Measurements from ENCODE around the gene ZNF683. TPM values are rescaled to one million over a fixed set of nuclear protein-coding genes. Genes with fewer than 3 reads are reported as not detected.

ZNF683 gene
- total RNA-seq, 2 donors from 2014 or later: not detected

- Histone ChIP-seq H3K9ac (ENCODE audit: extremely low read depth, low read length, poor library complexity, severe bottlenecking) (no peak overlapping the region), H3K4me1 (ENCODE audit: control insufficient read depth, insufficient read depth, low read length) (peaks cover 4% of the 10 kb centered on the region), H3K9me3 (ENCODE audit: control insufficient read depth, low read length) (no peaks in the 10 kb centered on the region), H3K36me3 (ENCODE audit: control insufficient read depth, insufficient read depth, low read length) (no peaks in the 10 kb centered on the region), H3K27me3 (ENCODE audit: control insufficient read depth, insufficient read depth, low read length, poor library complexity, severe bottlenecking) (peaks cover 44% of the 10 kb centered on the region), H3K4me3 (ENCODE audit: low read length) (peak overlapping the region; percentile 67), H3K27ac (ENCODE audit: low read depth, low read length) (no peak overlapping the region)
- Mint-ChIP-seq H3K27me3 (ENCODE audit: insufficient read depth) (peaks cover 76% of the 10 kb centered on the region), H3K36me3 (ENCODE audit: low read depth) (no peaks in the 10 kb centered on the region), H3K4me1 (peaks cover 17% of the 10 kb centered on the region), H3K27ac (no peak overlapping the region), H3K4me3 (peak overlapping the region; percentile 62), H3K9me3 (no peaks in the 10 kb centered on the region)
- DNase-seq: no peak
- TF ChIP-seq CTCF (conservative IDR thresholded peaks at IDR 0.05): no peak
- 83 to 84% methylated on average over 24 to 27 of the region's 27 CpGs for WGBS, 2 experiments (ENCODE audit: insufficient coverage in 1 of 2, insufficient read length in 1 of 2)
These were observed 11.5 kb downstream of the ZNF683 start for GRCh38 chr1:26360807-26361604.

GRCh38 chr1:26359981-26360806, 12.4 kb downstream of the ZNF683 start:
- H3K9ac ChIP-seq (ENCODE audit: extremely low read depth, low read length, poor library complexity, severe bottlenecking): no peak overlapping the region
- no peaks in the 10 kb centered on the region for H3K36me3 ChIP-seq (ENCODE audit: control insufficient read depth, insufficient read depth, low read length)
- DNase-seq: peak; percentile 88
- no peaks in the 10 kb centered on the region for H3K9me3 ChIP-seq (ENCODE audit: control insufficient read depth, low read length)
- no peak for TF ChIP-seq CTCF (conservative IDR thresholded peaks at IDR 0.05)
- Mint-ChIP-seq H3K9me3 (no peaks in the 10 kb centered on the region), H3K4me3 (peak overlapping the region; percentile 62), H3K27me3 (ENCODE audit: insufficient read depth) (peaks cover 73% of the 10 kb centered on the region), H3K27ac (no peak overlapping the region), H3K36me3 (ENCODE audit: low read depth) (no peaks in the 10 kb centered on the region), H3K4me1 (peaks cover 17% of the 10 kb centered on the region)
- peaks cover 44% of the 10 kb centered on the region for H3K27me3 ChIP-seq (ENCODE audit: control insufficient read depth, insufficient read depth, low read length, poor library complexity, severe bottlenecking)
- 15 to 18% methylated on average over 29 to 67 of the region's 67 CpGs for WGBS, 2 experiments (ENCODE audit: insufficient coverage in 1 of 2, insufficient read length in 1 of 2)
- H3K4me1 ChIP-seq (ENCODE audit: control insufficient read depth, insufficient read depth, low read length): peaks cover 4% of the 10 kb centered on the region
- H3K4me3 ChIP-seq (ENCODE audit: low read length): peak overlapping the region; percentile 67
- H3K27ac ChIP-seq (ENCODE audit: low read depth, low read length): no peak overlapping the region

GRCh38 chr1:26358411-26359384, 13.9 kb downstream of the ZNF683 start:
- Histone ChIP-seq H3K9ac (ENCODE audit: extremely low read depth, low read length, poor library complexity, severe bottlenecking) (no peak overlapping the region), H3K4me1 (ENCODE audit: control insufficient read depth, insufficient read depth, low read length) (peaks cover 4% of the 10 kb centered on the region), H3K9me3 (ENCODE audit: control insufficient read depth, low read length) (no peaks in the 10 kb centered on the region), H3K4me3 (ENCODE audit: low read length) (no peak overlapping the region), H3K36me3 (ENCODE audit: control insufficient read depth, insufficient read depth, low read length) (no peaks in the 10 kb centered on the region), H3K27ac (ENCODE audit: low read depth, low read length) (no peak overlapping the region), H3K27me3 (ENCODE audit: control insufficient read depth, insufficient read depth, low read length, poor library complexity, severe bottlenecking) (peaks cover 36% of the 10 kb centered on the region)
- Mint-ChIP-seq H3K4me3 (peak overlapping the region; percentile 62), H3K36me3 (ENCODE audit: low read depth) (no peaks in the 10 kb centered on the region), H3K4me1 (peaks cover 17% of the 10 kb centered on the region), H3K27me3 (ENCODE audit: insufficient read depth) (peaks cover 60% of the 10 kb centered on the region), H3K9me3 (no peaks in the 10 kb centered on the region), H3K27ac (no peak overlapping the region)
- TF ChIP-seq CTCF (conservative IDR thresholded peaks at IDR 0.05): no peak
- WGBS, 2 experiments (ENCODE audit: insufficient coverage in 1 of 2, insufficient read length in 1 of 2): 67 to 71% methylated on average over 13 to 15 of the region's 15 CpGs
- DNase-seq: peak; percentile 79

Data from endodermal cell (in vitro differentiated cells).